HG03095 (cell line): ENCODE results near the gene RYR1.
"Not testable (repeated sequence)": the region's sequence is repeated elsewhere in the genome, so short reads cannot be mapped to it uniquely, and the experiment has no call there.

Experiments used
- ATAC-seq: cut with Tn5 transposase; IDR thresholded peaks from one replicate; pipeline ENCODE4 v1.9.1; 2021; ENCODE audit warnings: moderate library complexity; ENCODE audit not compliant: unreplicated experiment

RYR1 gene

GRCh38 chr19:38537071-38537936 is 103.8 kb downstream of the RYR1 start:
- no peak for ATAC-seq

DNA sequence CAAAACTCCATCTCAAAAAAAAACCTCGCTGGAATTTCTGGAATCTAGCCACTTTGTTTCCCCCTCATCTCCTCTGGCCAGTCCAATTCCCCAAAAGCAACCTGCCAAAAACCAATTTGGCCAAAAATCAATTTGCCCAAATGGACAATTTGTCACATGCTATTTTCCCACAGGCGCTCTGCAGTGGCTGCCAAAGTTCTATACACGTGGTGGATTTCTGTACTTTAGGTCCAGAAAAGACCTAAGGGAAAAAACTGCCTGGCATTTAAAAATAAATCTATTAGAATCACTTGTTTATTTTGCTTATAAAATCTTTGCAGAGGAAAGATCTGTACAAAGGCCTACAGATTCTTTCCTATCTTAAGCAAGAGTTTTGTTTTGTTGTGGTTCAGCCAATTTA is 104.9 kb downstream of the RYR1 start:
- no peak for ATAC-seq

GRCh38 chr19:38538793-38539528 is 105.5 kb downstream of the RYR1 start:
- ATAC-seq, result no peak

DNA sequence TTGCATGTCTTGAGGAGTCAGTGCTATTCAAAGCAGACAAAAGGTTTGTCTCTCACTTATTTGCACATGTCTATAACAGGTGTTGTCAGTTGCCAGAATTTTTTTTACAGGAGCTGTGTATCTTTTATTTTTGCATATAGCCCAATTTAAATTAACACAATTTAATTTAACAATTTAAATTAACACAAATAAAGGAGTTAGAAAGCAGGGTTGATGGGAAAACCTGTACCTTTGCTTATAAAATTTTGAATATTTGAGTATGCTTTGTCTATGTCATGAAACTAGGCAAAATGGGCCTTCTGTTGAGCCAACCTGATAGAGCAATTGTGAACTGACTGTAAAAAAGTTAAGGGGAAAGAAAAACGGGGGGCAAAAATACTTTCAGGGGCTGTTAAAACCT is 106.3 kb downstream of the RYR1 start:
- no peak for ATAC-seq

- ATAC-seq, result no peak
Measured at GRCh38 chr19:38542040-38542439, 108.5 kb downstream of the RYR1 start.

DNA sequence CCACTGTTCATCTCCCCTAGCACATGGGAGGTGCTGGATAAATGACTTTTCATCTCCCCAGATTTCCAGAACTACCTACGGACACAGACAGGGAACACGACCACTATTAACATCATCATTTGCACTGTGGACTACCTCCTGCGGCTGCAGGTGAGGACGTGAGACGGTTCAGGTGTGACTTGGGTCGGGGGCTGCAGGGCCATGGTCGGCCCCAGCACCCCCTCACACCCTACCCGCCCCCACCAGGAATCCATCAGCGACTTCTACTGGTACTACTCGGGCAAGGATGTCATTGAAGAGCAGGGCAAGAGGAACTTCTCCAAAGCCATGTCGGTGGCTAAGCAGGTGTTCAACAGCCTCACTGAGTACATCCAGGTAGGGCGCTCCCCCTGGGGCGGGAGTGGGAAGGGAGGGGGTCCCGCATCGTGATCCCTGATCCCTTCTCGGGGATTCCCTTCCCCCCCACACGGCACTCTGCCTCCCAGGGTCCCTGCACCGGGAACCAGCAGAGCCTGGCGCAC is 109.9 kb downstream of the RYR1 start:
- ATAC-seq, result no peak

DNA sequence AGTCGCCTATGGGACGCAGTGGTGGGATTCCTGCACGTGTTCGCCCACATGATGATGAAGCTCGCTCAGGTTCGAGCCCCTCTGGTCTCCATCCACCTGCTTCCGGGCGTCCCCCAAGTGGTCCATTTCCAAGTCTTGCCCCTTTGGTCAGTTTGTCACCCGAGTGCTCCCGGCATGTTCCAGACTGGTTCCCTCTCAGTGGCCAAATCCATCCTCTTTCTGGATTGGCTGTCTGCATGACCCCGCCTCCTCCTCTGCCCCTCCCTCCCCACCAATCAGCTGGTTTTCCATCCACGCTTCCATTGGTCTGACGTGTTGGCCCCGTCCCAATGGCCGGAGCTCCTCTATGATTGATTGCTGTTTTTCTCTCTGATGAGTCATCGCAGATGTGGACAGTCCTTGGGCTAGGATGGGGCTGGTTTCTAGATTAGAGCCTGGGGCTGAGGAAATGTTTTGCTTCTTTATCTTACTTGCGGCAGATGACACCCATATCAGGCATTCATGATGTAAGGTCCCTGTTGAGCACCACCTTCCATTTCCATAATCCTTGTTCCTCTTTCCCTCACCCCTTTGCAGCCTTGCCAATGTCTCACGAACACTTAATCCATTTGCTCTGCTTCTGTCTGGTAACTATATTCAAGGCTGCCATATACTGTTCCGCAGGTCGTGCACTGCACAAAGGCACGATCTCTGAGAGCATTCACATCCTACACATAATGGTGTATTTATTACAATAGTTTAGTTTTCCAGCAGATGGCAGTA is 110.5 kb downstream of the RYR1 start:
- ATAC-seq, result no peak

GRCh38 chr19:38544569-38545315 is 111.3 kb downstream of the RYR1 start:
- no peak for ATAC-seq

- ATAC-seq, result no peak
Measured at GRCh38 chr19:38545596-38545995, 112.1 kb downstream of the RYR1 start.

GRCh38 chr19:38547421-38547820 is 113.9 kb downstream of the RYR1 start:
- ATAC-seq, result no peak

GRCh38 chr19:38549061-38549460 is 115.6 kb downstream of the RYR1 start:
- no peak for ATAC-seq

DNA sequence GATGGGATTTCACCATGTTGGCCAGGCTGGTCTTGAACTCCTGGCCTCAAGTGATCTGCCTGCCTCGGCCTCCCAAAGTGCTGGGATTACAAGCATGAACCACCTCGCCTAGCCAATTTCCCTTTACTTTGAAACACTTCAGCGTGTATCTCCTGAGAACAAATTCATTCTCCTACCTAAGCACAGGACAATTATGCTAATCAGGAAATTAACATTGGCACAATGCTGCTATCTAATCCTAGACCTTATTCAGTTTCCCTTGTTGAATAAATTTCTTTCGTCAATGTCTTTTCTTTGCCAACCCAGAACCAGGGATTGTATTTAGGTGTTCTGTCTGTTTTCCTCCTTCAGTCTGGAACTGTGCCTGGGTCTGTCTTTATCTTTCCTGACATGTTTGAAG is 116.5 kb downstream of the RYR1 start:
- no peak for ATAC-seq

- ATAC-seq, result no peak
Measured at GRCh38 chr19:38550376-38550775, 116.9 kb downstream of the RYR1 start.

DNA sequence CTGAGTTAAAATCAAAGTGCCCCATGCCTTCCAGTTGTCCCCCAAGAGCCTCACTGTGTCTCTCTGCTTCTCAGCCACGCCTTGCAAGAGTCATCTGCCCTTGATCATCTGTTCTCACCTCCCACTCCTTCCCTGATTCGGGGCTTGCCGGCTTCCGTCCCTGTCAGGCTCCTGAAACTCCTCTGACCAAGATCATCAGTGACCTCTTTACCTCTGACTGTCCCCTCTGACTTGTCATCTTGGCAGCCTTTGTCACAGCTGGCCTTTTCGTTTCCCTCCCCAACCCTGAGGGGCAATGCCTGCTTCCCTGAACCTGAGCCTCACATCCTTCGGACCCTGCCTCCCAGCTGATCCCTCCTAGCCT is 117.9 kb downstream of the RYR1 start:
- peak; percentile 61 for ATAC-seq

- ATAC-seq, result not testable (repeated sequence)
Measured at GRCh38 chr19:38553239-38553638, 119.7 kb downstream of the RYR1 start.

DNA sequence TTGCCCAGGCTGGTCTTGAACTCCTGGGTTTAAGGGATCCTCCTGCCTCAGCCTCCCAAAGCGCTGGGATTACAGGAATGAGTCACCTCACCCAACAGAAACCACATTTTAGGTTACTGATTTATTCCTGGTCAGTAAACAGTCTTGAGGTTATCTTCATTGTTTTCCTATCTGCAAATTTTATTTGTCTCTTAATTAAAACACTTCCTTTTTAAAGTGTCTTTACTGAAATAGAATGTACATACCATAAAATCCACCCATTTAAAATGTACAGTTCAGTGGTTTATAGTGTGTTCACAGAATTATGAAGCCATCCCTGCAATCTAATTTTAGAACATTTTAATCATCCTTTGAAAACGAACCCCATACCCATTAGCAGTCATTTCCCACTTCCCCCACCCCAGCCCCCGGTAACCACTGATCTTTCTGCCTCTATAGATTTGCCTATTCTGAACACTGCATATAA is 121.2 kb downstream of the RYR1 start:
- no peak for ATAC-seq

DNA sequence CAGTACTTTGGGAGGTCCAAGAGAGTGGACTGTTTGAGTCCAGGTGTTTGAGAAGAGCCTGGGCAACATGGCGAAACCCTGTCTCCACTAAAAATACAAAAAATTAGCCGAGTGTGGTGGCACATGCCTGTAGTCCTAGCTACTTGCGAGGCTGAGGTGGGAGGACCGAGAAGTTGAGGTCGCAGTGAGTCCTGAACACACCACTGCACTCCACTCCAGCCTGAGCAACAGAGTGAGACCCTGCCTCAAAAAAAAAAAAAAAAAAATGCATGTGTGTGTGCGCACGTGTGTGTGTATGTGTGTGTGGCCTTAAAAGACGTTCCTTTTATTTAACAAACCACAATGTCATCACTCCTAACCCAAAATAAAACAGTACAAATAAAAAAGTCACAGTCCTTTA is 121.7 kb downstream of the RYR1 start:
- ATAC-seq, result no peak

DNA sequence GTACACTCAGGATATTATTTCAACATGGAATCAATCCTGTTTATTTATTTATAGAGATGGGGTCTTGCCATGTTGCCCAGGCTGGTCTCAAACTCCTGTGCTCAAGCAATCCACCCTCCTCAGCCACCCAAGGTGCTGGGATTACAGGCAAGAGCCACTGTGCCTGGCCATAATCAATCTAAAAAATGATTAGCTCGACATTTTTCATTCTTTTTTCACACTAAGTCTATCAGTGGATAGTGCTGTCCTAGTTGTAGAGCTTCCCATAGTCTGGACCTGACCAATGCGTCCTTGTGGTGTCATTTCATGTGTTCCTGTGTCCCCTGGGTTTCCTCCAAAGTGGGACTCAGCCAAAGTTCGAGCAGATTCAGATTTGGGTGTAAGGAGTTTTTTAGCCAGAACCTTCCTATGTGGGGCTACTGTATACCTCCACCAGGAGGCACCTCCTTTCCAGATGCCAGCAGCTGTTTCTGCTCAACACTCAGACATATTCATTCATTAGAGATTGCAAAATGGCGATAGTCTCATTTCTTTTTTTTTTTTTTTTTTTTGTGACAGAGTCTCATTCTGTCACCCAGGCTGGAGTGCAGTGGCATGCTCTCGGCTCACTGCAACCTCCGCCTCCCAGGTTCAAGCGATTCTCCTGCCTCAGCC is 123.2 kb downstream of the RYR1 start:
- no peak for ATAC-seq

DNA sequence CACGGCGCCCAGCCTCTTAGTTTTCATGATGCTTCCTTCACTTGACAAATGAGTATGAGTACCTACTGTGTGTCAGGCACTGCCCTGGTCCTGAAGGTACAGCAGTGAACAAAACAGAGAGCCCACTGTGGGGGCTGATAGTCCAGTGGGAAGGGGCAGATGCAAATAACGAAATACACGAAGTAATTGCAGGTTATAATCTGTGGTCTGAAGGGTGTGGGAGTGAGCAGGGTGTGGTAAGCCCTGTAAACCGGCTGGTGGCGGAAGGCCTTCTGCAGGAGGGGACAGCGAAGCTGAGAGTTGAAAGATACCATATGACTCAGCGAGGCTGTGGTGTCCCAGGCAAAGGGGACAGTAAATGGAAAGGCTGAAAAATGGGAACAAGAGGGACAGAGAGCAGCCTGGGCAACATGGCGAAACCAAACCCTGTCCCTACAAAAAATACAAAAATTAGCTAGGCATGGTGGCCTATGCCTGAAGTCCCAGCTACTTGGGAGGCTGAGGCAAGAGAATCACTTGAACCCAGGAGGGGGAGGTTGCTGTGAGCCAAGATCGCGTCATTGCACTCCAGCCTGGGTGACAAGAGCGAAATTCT is 123.8 kb downstream of the RYR1 start:
- ATAC-seq, result no peak

DNA sequence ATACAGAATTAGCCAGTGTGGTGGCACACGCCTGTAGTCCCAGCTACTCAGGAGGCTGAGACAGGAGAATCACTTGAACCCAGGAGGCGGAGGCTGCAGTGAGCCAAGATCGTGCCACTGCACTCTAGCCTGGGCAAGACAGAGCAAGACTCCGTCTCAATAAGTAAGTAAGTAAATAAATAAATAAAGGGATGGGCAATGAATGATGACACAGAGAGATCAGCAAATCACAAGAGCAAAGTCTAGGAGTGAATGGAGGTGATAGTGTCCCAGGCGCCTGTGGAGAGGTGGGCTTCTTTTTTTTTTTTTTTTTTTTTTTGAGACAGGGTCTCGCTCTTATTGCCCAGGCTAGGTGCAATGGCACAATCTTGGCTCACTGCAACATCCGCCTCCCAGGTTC is 125.4 kb downstream of the RYR1 start:
- not testable (repeated sequence) for ATAC-seq
